HG03064 (cell line): Measurements from ENCODE around the gene C6orf136.

Experiments used
- ATAC-seq: cut with Tn5 transposase; IDR thresholded peaks from one replicate; pipeline ENCODE4 v1.9.1; 2021; ENCODE audit warnings: low read depth; ENCODE audit not compliant: unreplicated experiment

C6orf136 gene

GRCh38 chr6:30685157-30686008 is 38.5 kb downstream of the C6orf136 start:
- ATAC-seq = no peak

DNA sequence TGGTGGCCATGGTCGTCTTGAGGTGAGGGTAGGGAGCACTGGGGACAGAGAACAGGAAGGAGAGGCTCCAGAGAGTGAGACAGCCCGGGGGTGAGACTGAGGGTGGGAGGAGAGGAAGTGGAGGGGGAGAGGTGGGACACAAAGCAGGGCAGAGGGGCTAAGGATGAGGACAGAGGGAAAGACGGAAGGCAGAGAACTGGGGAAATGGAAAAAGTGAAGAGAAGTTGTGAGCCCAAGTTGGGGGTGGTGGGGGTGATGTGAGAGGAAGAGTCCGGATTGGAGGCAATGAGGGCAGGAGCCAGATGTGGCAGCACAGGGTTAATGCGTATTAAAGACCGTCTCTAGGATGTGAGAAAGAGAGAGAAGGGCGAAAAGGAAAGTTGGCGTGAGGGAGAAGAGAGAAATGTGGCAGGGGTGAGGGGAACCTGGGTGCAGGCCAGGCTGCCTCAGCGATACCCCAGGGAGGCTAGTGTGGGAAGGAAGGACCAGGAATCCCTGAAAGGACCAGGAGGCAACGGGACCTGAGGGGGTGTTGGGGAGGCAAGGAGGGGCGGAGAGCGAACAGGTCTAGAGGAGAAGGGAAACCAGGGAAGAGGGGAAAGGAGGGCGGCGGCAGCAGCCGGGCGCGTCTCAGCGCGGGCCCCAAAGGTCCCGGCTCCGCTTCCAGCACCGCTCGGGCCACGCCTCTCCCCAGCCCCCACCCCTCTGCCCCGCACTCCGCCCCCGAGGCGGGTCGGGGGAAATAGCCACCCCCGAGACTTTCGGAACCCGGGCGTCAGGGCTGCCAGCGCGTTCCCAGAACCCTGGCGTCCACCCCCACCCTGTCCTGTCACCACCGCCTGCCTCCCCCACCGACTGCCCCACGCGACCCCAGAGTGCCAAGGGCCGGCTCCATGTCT is 39.3 kb downstream of the C6orf136 start, which contains the start of gene PPP1R18:
Gene PPP1R18 (minus strand): TSS at position 637 of the 899 bp plus-strand sequence. CDS start 627 bp downstream, at position 10.
- no peak for ATAC-seq

- ATAC-seq = no peak
These were observed 40.1 kb downstream of the C6orf136 start for GRCh38 chr6:30686908-30687658.

- ATAC-seq = no peak
These were observed 40.9 kb downstream of the C6orf136 start for GRCh38 chr6:30687659-30688431.

GRCh38 chr6:30688569-30688968 is 41.6 kb downstream of the C6orf136 start:
- ATAC-seq = no peak

- ATAC-seq = no peak
These were observed 42.3 kb downstream of the C6orf136 start for GRCh38 chr6:30689022-30689865.

- no peak for ATAC-seq
These were observed 43.1 kb downstream of the C6orf136 start for GRCh38 chr6:30689985-30690384.

GRCh38 chr6:30690403-30691207 is 43.7 kb downstream of the C6orf136 start, which contains the start of gene NRM:
NRM (minus strand) TSS chr6:30690984; CDS start chr6:30690974, 10 bp downstream.
- no peak for ATAC-seq

- no peak for ATAC-seq
These were observed 44.4 kb downstream of the C6orf136 start for GRCh38 chr6:30691208-30691847.

DNA sequence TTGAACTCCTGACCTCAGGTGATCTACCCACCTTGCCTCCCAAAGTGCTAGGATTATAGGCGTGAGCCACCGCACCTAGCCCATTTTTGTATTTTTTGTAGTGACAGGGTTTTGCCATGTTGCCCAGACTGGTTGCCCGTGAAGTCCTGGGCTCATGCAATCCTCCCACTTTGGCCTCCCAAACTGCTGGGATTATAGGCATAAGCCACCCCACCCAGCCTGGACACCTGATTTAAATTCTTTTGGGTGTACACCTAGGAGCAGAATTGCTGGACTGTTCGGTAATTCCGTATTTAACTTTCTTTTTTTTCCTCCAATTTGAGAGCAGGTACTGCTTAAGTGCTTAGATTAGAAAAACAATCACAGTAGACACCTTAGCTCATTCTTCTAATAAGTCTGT is 49.5 kb downstream of the C6orf136 start:
- ATAC-seq = no peak

- ATAC-seq = no peak
These were observed 53.4 kb downstream of the C6orf136 start for GRCh38 chr6:30700340-30700739.
